ENCODE measurements around the gene REG3G.

The REG3G gene

GRCh38 chr2:78982638-78983330, 42.7 kb upstream of the REG3G start:
- H3K4me3 ChIP-seq (ENCODE audit: low read depth, low read length): no peak overlapping the region
- no peak for DNase-seq (ENCODE audit: low read depth)
- TF ChIP-seq CTCF (IDR thresholded peaks at IDR 0.05; ENCODE audit: low read depth, low read length, missing control alignments): no peak

GRCh38 chr2:78984386-78984785, 41.1 kb upstream of the REG3G start:
- DNase-seq (ENCODE audit: low read depth): no peak
- no peak overlapping the region for H3K4me3 ChIP-seq (ENCODE audit: low read depth, low read length)
- no peak for TF ChIP-seq CTCF (IDR thresholded peaks at IDR 0.05; ENCODE audit: low read depth, low read length, missing control alignments)

- no peak for DNase-seq (ENCODE audit: low read depth)
- H3K4me3 ChIP-seq (ENCODE audit: low read depth, low read length): no peak overlapping the region
- TF ChIP-seq CTCF (IDR thresholded peaks at IDR 0.05; ENCODE audit: low read depth, low read length, missing control alignments): no peak
Observed at GRCh38 chr2:78985558-78985957, 39.9 kb upstream of the REG3G start.

- no peak for DNase-seq (ENCODE audit: low read depth)
- H3K4me3 ChIP-seq (ENCODE audit: low read depth, low read length): no peak overlapping the region
- TF ChIP-seq CTCF (IDR thresholded peaks at IDR 0.05; ENCODE audit: low read depth, low read length, missing control alignments): no peak
Observed at GRCh38 chr2:78989051-78989450, 36.5 kb upstream of the REG3G start.

- DNase-seq (ENCODE audit: low read depth): no peak
- no peak overlapping the region for H3K4me3 ChIP-seq (ENCODE audit: low read depth, low read length)
- peak; percentile 33 for TF ChIP-seq CTCF (IDR thresholded peaks at IDR 0.05; ENCODE audit: low read depth, low read length, missing control alignments)
Observed at GRCh38 chr2:78992451-78992806, 33.1 kb upstream of the REG3G start.

- no peak overlapping the region for H3K4me3 ChIP-seq (ENCODE audit: low read depth, low read length)
- no peak for DNase-seq (ENCODE audit: low read depth)
- TF ChIP-seq CTCF (IDR thresholded peaks at IDR 0.05; ENCODE audit: low read depth, low read length, missing control alignments): no peak
Observed at GRCh38 chr2:78992807-78993517, 32.5 kb upstream of the REG3G start.
